HCEC 1CT (cell line): ENCODE measurements around the gene ZNF839.
A peak's percentile ranks its signal among the peaks of the same experiment; 100 is the strongest.
"Not testable (repeated sequence)": the region's sequence is repeated elsewhere in the genome, so short reads cannot be mapped to it uniquely, and the experiment has no call there.

Experiments
- DNase-seq: peaks from one replicate; pipeline ENCODE4 v3.0.0-alpha.2; 2017

The ZNF839 gene

DNA sequence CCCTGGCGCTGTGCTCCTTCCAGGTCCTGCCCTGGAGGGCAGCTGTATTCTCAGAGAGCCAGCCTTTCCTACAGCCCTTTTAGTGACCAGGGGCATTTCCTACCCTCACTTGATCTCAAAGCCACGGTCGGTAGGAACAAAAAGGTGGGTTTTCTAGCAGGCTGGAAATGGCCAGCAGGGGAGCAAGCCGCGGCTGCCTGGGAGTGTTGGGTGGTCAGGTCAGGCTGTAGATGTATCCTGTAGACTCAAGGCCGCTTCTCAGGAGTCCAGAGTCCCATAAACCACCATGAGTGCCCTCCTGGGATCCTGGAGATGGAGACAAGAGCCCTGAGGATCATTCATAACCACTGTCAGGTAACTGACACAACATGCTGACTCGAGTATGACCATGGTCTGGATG, 24.5 kb downstream of the ZNF839 start:
- DNase-seq, result no peak

DNA sequence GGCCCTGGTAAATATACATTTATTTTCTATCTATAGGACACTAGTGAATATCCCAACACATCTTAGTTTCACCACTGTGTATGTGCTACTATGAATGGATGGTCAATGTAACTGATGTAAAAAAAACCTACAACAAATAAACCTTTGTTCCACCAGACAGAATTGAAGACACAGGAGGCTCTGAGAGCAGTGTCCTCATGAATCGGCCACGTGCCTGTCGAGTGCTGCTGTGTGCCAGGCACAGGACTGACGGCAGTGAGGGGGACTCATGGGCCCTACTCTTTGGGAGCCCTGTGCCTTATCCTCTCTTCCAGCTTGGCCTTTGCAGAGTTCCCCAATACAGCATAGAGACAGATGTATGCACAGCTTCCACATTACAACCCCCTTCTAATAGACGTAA, 24.9 kb downstream of the ZNF839 start:
- no peak for DNase-seq

DNA sequence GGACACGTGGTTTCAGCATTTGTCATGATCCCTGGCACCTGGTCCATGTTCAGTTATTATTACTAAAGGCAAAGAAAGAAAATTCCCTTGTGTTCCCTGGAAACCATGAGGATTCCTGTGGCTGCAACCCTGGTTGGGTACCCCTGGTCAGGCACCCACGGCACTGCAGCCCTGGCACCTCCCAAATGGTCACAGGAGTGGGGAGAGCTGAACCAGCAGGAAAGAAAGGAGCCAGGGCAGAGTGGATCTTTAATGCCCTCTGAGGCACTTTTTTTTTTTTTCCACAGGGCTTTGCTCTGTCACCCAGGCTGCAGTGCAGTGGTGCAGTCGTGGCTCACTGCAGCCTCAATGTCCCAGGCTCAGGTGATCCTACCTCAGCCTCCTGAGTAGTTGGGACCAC, 25.7 kb downstream of the ZNF839 start:
- no peak for DNase-seq

DNA sequence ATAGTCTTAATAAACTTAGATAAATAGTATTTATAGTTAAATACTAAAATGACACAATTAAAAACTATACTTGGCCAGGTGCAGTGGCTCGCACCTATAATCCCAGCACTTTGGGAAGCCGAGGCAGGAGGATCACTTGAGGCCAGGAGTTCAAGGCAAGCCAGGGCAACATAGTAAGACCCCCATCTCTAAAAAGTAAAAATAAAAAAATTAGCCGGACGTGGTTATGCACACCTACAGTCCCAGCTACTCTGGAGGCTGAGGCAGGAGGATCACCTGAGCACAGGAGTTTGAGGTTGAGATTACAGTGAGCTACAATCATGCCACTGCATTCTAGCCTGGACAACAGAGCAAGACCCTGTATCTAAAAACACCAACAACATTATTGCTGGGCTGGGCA, 27.1 kb downstream of the ZNF839 start:
- DNase-seq, result no peak

DNA sequence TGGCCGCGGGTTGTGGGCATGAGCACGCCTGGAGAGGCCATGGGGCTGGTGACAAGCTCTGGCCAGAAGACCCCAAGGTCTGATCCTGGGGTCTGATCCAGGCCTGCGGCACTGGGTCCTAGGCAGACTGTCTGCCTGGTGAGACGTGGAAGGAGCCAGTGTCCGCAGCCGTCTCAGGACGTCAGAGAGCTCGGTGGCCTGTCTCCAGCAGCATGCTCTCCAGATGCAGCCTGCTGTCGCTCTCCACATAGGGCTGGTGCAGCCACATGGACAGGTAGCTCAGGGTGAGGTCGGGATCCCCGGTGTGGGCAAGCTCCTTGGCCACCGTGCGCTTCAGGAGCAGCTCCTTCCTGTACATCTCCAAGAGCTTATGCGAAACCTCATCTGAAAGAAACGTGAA, 28.8 kb downstream of the ZNF839 start:
- DNase-seq, result no peak

DNA sequence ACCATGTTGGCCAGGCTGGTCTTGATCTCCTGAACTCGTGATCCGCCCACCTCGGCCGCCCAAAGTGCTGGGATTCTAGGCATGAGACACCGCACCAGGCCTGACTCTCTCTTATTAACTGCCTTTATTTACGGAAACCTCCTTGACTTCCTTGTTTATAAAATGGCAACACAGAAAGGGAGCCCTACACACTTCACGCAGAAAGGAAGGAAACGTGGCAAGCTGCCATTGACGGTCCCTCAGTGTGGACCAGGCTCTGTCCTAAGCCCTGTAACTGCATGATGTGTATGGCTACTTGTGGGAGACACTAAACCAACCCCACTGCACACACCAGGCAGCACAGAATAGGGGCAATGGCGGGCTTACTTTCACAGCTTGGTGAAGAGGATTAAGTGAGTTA, 31.5 kb downstream of the ZNF839 start:
- DNase-seq, result no peak

DNA sequence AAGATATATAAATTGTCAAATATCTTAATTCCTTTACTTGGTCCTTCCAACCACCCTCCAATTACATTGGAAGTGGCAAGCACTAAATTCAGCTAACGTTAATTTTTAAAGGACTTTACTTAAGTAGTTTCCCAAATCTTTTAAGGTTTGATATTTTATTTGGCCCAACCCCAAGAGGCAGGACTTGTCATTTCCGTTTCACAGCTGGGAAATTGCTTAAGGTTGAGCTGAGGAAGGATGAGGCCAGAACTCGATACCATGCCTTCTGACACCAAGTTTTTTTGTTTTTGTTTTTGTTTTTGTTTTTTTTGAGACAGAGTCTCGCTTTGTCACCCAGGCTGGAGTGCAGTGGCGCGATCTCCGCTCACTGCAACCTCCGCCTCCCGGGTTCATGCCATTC, 32.0 kb downstream of the ZNF839 start:
- not testable (repeated sequence) for DNase-seq

DNA sequence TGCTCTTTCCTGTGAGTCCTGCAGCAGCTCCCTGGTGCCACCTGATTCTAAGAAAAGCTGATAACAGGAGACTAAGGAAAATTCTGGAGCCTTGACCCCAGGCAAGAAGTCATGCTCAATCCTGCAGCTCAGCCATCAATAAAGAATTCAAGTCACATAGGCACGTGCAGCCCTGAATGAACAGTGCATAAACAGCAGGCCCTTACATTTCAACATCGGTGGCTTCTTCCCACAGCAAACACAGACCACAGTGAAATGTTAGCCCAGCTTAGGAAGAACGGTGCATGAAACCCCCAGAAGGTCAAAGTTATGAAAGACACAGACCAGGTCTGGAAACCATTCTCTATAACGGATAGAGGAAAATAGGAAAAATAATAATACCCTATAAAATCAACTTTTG, 32.7 kb downstream of the ZNF839 start:
- DNase-seq, result no peak

DNA sequence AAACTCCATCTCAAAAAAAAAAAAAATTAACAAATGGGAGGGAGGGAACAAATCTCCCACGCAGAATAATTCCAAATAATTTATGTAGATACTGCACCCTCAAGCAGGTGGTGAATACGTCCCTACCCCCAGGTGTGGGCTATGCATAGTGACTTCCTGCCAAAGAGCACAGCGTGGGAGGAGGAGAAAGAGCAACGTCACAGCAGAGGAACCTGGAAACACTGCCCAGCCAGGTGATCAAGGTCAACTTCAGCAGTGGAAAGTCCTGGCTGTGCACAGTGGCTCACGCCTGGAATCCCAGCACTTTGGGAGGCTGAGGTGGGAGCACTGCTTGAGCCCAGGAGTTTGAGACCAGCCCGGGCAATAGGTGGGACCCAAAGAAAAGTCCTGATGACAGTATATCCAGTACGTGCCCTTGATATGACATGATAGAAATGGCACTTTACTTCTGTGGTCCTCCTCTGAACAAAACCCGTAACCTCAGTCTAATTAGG, 33.6 kb downstream of the ZNF839 start:
- no peak for DNase-seq

DNA sequence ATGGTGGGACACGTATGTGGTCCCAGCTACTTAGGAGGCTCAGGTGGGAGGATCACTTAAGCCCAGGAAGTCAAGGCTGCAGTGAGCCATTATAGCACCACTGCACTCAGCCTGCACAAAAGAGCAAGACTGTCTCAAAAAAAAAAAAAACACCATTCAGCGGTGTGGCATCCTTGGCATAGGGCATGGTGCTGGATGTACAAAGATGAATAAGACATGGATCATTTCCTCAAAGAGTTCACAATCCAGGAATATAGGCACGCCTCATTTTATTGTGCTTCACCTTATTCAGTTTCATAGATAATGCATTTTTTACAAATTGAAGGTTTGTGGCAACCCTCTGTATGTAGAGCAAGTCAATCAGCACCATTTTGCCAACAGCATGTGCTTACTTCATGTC, 36.7 kb downstream of the ZNF839 start:
- DNase-seq, result no peak

DNA sequence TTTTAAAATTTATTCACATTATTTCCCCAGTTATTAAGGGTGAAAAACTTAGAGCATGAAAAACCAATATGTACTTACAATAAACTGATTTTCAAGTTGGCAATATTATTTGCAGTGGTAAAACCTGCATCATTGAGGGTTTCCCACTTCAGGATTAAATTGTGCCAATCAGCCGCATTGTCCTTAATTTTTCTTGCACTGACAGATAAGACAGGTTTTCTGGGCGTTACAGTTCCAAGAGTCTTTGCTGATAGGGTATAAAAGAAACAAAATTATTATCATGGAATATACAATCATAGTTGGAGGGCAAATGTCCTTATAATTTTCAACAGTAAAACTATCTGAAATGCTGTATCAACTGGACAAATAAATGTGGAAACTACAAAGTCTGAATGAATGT, 39.8 kb downstream of the ZNF839 start:
- no peak for DNase-seq

DNA sequence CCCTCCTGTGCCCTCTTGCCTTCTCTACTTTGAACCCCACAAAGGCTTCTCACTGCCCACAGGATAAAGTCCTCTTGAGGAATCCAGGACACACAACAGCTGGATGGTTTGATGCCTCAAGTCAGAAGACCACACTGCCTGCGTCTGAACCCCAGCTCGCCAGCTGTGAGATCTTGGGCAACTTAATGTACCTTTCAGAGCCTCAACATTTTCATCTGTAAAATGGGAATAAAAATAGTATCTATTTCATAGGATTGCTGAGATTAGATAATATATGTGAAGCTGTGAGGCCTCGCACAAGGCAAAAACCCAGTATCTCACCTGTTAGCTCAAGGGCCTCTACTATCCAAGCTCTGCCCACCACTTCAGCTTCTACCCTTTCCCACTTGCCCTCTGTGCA, 40.8 kb downstream of the ZNF839 start:
- no peak for DNase-seq

DNA sequence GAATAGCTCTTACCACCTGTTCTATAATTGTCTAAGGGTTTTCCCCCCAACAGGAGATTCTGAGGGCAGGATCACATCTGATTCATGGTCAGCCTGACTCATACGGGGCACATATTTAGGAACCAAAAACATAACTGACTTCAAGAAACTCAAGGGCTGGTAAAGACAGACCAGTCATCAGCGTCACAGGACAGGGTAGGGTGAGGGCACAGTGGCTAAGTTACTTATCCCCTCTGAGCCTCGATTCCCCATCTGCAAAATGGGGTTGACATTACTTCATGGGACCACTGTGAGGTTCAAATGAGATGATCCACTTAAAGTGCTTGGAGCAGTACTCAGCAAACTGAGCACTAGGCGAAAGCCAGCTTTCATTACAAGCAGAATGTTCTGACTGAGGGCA, 42.5 kb downstream of the ZNF839 start:
- peak; percentile 54 for DNase-seq

DNA sequence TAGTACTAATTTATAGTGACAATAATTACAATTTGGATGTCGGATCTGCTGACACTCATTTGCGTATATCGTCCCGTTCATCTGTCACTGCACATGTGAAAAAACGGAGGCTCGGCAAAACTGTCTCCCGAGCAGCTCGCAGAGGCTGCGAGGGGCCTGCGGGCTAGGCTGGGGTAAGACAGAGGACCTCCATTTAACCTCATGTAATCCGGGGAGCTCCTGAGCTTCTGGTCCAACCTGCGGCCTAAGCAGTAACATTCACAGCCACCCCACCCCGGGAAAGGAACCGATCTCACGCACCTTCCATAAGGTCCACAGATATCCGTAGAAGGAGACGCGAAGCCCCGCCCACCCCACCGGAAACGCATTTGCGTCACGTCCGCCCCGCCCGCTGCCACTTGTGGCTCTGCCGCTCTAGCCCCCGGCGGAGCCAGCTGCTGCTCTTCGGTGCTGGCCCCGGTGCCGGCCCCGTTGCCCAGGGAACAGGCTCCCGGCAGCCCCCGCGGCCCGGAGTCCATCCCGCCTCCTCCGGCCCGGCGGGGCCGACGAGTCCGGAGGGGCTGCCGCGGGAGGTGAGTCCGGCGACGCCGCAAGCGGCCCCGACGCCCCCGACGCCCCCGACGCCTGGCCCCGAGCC, 43.1 kb downstream of the ZNF839 start, which contains the start of the genes CINP and TECPR2:
TSS of gene CINP (minus strand) at position 346 of the 637 bp plus-strand sequence. CDS start at position 307, 39 bp downstream.
TSS of gene TECPR2 (plus strand) at position 397 of the 637 bp plus-strand sequence. CDS start 13,781 bp downstream, outside the sequence.
- peak; percentile 97 for DNase-seq

DNA sequence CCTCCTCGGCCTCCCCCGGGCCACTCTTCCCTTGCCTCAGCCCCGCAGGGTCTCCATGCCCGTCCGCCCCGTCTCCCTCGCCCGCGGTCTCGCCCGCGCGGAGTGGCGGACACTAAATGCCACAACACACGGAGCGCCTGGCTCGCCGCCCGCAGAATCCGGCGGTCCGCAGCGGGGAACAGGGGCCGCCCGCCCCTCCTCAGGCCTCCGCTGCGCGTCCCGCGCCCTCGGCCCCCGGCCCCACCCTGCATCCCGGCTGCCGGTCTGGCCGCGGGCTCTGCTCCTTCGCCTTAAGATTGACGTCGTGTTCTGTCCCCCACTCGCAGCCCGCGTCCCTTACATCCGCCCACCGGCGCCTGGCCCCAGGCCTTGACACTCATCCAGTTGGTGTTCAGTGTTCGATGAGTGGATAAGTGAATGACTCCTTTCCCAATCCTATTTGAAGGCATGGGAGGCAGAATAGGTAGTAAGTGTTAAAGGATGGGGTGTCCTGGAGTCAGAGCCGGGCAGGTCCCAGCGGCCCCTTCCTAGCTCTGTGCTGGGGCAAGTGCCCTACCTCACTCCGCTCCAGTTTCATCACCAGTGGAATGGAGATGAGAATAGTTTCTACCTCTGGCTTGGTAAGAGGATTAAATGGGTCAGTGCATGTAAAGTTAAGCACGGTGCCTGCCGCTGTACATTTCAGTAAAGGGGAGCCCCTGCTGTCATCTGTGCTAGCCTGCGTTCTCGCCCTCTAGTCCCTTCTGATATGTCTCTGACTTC, 43.8 kb downstream of the ZNF839 start:
- DNase-seq, result peak; percentile 13

DNA sequence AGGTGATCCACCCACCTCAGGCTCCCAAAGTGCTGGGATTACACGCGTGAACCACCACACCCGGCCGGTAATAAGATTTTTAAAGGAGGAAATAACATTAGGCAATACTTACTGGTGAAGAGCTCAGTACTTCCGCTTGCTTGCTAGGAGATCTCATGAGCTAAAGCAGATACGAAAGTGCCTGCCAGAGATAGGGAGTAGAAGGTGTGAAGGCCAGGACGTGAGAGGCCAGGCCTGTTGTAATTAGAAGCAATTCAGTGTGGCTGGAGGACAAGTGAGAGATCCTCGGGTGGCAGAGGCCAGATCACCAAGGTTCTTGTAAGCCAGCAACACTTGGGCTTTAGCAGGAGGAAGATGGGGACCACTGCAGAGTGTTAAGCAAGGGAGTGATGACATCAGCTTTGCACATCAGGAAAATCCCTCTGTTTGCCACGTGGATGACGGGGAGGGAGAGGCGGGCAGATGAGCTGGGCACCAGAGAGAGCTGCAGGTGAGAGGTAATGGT, 50.8 kb downstream of the ZNF839 start:
- no peak for DNase-seq

DNA sequence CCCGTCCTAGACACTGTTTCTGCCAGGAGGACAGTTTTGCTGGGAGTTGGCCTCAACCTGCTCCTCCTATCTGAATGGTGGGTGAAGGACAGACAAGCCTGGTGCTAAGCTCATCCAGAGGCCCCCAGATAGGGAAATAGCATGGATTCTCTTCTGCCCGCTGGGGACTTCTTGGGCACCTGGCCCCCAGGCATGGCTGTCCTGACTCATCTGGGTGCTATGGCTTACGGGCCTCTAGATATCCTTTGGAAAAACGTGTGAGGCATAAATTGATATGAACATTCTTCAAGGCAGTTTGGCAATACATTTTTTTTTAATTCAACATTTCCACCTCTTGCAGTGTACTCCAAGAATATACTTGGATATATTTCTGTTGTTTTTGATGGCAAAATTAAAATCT, 51.8 kb downstream of the ZNF839 start:
- DNase-seq, result no peak

DNA sequence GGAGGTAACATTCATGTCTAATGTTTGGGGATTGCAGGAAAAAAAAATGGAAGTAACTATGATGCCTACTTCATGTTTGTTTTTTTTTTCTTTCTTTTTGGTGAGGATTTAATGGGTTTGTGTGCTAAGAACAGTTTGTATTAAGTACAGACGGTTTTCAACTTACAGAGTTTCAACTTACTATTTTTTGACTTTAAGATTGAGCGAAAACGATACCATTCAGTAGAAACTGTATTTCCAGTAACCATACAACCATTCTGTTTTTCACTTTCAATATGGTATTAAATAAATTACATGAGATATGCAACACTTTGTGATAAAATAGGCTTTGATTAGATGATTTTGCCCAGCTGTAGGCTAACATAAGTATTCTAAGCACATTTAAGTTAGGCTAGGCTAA, 53.6 kb downstream of the ZNF839 start:
- no peak for DNase-seq

DNA sequence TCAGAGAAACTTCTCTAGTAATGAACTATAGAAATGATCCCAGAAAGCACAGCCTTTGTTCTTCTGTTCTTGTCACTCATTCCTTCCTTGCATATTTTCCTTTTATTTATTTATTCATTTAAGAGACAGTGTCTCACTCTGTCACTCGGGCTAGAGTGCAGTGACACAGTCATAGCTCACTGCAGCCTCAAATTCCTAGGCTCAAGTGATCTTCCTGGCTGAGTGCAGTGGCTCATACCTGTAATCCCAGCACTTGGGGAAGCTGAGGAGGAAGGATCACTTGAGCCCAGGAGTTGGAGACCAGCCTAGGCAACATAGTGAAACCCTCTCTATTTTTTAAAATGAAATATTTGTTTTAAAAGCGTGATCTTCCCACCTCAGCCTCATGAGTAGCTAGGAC, 54.7 kb downstream of the ZNF839 start:
- no peak for DNase-seq

DNA sequence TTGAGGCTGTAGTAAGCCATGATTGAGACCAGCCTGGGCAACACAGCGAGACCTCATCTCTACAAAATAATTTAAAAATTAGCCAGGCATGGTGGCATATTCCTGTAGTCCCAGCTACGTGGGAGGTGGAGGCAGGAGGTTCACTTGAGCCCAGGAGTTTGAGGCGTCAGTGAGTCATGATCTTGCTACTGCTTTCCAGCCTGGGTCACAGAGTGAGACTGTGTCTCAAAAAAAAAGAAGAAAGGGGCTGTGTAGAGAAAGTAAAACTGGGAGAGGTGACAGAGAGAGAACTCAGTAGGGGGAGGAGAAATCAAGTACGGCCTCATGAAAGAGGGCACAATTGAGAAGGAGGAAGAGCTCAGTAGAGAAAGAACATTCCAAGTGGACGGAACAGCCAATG, 55.6 kb downstream of the ZNF839 start:
- no peak for DNase-seq

DNA sequence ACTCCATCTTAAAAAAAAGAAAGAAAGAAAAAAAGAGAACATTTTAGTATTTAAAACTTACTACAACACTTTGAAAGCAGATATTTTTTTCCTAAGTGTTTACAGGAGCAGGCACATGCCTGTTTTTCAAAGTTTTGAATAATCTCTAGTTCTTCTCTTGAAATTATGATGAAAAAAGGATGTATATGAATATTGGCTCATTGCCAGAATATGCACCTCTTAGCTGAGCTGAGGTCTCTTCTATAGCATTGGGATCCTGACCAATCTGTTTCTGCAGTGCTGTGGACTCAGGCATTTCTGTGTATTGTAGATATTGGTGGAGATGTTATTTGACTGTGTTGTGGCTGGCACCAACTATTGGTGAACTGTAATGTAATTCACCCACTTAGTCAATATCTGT, 58.1 kb downstream of the ZNF839 start:
- no peak for DNase-seq

DNA sequence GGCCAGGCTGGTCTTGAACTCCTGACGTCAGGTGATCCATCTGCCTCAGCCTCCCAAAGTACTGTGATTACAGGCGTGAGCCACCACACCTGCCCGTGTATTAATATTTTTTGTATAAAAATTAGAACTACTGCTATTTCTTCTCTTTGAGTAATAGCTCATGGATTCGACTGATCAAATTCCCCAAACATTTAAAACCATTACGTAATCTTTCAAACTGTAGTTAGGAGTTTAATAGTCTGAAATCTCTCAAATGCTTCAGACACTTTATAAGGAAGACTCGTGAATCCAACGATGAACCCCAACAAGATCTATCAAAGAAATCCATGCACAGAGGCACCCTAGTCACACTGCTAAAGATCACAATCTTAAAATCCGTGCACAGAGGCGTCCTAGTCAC, 59.3 kb downstream of the ZNF839 start:
- DNase-seq, result no peak

DNA sequence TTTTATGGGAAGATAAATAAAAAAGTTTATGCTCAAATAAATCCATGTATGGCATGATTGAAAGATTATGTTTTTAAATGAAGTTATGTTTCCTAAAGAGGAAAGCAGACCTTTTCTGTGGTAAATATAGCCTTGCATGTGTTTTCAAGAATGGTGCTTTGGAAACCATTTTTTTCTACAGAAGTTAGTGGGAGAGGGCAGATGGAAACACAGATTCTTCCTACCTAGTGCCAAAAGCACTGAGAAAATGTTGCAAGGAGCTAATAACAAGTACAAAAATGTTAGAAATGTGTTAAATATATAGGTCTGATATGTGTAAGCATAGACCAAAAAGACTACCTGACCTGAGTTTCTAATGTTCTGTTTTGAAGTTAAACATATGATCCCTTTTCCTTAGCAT, 67.5 kb downstream of the ZNF839 start:
- no peak for DNase-seq

DNA sequence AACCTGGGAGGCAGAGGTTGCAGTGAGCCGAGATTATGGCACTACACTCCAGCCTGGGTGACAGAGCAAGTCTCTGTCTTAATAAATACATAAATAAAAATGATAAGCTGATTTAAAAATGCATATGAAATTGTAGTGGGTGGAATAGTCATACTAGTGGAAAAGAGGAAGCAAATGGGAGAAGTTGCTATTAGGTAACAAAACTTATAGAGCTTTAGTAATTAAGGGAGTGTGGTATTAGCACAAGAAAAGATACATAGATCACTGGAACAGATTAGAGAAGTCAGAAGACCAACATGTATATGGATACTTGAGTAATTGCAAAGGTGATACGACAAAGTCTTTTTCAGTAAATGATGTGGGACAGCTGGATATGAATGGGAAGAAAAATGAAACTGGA, 69.7 kb downstream of the ZNF839 start:
- no peak for DNase-seq
